ENCODE measurements around the gene HDAC11.
A peak's percentile ranks its signal among the peaks of the same experiment; 100 is the strongest.
"Not testable (repeated sequence)": the region's sequence is repeated elsewhere in the genome, so short reads cannot be mapped to it uniquely, and the experiment has no call there.

The HDAC11 gene

GRCh38 chr3:13479582-13480339 is at the start of gene HDAC11:
Gene HDAC11 (plus strand): TSS chr3:13480306. CDS start chr3:13480348, 42 bp downstream.
- peak; percentile 20 for DNase-seq

DNA sequence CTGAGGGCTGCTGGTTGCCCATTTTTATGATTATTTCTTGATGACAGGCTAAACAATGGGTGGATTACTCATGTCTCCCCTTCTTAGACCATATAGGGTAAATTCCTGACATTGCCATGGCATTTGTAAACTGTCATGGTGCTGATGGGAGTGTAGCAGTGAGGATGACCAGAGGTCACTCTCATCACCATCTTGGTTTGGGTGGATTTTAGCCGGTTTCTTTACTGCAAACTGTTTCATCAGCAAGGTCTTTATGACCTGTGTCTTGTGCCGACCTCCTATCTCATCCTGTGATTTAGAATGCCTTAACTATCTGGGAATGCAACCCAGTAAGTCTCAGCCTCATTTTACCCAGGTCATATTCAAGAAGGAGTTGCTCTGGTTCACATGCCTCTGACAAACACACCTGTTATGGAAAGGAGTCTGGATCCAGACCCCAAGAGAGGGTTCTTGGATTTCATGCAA is 49.7 kb upstream of the HDAC11 start:
- DNase-seq, result not testable (repeated sequence)

GRCh38 chr3:13432093-13432492 is 48.0 kb upstream of the HDAC11 start:
- no peak for DNase-seq

DNA sequence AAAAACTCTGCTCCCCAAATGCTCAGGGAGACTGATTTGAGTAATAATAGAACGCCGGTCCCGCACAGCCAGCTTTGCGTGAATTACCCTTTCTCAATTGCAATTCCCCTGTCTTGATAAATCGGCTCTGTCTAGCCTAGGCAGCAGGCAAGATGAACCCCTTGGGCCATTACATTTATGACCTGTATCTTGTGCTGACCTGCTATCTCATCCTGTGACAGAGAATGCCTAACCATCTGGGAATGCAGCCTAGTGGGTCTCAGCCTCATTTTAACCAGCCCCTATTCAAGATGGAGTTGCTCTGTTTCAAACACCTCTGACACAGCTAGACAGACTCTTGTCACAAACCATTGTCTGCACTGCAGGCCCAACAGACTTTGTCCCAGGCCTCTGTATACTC is 46.2 kb upstream of the HDAC11 start:
- no peak for DNase-seq

DNA sequence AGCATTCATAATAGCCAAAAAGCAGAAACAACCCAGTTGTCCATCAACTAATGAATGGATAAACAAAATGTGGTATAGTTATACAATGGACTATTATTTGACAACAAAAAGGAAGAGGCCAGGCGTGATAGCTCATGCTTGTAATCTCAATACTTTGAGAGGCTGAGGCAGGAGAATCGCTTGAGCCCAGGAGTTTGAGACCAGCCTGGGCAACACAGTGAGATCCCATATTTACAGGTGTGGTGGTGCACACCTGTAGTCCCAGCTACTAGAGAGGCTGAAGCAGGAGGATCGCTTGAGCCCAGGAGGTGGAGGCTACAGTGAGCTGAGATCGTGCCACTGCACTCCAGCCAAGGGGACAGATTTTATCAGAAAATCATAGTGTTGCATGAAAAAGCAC is 43.9 kb upstream of the HDAC11 start:
- not testable (repeated sequence) for DNase-seq

DNA sequence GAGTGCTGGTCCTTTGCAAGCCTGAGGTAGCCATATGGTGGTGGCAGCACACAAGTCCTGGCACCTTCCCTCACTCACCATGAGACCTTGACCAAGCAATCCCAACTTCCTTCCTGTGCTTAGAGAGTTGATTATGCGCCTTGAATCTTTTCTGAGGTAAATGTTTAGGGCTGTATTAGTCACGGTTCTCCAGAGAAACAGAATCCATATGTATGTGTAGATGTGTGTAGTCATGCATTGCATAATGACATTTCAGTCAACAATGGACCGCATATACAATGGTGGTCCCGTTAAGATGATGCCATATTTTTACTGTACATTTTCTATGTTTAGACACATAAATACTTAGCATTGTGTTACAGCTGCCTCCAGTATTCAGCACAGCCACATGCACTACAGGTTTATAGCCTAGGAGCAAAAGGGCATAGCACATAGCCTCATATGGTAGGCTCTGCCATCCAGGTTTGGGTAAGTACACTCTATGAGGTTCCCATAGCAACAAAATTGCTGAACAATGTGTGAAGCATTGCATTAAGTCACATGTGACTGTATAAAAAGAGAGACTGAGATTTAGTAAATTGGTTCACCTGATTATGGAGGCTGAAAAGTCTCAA is 39.8 kb upstream of the HDAC11 start:
- no peak for DNase-seq

- not testable (repeated sequence) for DNase-seq
Observed at GRCh38 chr3:13442882-13443281, 37.2 kb upstream of the HDAC11 start.

DNA sequence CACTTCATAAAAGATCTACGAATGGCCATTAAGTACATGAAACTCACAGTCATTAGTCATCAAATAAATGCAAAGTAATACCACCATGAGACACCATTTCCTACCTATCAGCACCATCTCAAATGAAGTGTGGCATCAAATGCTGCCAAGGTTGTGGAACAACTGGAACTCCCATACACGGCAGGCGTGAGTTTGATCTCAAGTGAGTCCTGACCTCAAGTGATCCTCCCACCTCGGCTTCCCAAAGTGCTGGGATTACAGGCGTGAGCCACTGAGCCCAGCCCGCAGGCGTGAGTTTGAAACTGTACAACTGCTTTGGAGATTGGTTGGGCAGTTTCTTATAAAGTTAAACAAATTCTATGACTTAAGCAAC is 28.8 kb upstream of the HDAC11 start:
- no peak for DNase-seq

DNA sequence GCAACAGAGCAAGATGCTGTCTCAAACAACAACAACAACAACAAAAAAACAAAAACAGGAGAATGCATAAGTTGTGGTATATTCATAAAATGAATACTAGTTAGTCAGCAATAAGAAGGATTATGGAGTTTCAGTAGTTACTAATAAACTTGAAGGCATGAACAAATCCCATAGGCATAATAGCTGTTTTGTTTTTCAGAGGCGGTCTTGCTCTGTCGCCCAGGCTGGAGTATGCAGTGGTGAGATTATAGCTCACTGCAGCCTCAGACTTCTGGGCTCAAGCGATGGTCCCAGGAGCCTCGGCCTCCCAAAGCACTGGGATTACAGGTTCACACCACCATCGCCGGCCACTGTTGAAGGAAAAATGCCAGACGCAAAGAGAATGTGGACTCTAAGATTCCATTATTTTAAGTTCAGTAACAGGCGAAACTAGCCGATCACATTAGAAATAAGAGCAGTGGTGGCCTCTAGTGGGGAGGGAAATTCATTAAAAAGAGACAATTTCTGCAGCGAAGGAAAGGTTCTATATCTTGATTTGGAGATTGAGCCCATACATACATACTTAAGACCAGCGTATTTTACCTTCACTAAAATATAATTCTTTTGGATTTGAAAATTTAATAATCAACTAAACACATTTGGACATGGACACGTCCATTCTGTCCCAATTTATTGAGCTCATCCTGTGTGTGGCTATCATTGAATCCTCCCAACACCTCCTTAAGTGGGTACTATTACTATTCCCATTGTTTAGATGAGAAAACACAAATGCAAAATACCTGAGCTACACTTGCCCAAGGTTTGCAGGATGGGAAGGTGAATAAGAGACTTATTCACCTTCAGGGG is 27.4 kb upstream of the HDAC11 start:
- no peak for DNase-seq

DNA sequence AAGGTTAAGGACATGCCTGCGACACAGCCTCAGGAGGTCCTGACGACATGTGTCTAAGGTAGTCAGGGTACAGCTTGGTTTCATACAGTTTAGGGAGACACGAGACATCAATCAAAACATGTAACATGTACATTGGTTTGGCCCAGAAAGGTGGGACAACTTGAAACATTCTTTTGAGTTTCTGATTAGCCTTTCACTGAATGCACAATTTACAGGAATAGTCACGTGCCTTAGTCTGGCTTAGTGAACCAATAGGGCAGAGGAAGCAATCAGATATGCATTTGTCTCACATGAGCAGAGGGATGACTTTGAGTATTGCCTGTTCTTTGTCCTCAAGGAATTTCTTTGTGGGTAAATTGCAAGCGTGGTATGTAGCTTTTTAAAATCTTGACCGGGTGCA is 24.5 kb upstream of the HDAC11 start:
- DNase-seq, result no peak

DNA sequence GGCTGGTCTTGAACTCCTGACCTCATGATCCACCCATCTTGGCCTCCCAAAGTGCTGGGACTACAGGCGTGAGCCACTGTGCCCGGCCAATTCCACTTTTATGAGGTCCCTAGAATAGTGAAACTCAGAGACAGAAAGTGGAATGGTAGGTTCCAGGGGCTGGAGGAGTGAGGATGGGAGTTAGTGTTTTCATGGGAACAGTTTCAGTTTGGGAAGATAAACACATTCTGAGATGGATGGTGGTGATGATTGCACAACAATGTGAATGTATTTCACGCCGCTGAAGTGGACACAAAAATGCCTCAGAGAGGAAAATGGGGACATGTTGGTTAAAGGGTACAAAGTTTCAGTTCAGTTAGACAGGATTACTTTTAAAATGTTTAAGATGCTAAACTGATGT is 22.5 kb upstream of the HDAC11 start:
- DNase-seq, result no peak

DNA sequence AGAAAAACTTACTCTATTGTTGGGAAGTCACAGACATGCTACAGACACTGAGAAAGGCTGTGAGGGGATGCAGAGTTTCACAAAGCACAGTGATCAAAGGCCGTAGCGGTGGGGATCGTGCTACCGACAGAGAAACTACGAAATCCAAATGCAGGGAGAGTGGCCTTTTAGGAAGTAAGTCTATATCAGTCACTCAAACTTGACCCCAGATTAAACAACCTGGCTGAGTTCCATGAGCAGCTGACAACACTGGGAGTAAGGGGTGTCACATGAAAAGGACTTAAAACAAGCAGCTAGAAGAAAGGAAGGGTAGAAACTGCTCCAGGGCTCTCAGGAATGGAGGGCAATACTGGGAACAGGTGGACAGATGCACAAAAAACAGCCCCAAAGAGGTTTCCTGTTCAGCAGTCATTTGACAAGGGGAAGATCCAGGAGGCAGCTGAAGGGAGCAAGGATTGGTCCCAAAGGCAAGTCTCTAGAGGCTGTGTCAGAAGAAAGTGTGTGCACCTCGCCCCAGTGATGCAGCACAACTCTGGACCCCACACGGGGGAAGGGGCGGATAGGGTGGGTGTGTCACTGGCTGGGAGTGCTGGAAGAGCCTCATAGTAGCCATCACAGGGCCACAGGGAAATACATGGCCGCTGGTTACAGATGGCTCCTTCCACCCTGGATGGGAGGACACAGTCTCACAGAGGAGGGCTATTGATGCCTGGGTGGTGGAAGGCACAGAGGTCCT is 20.3 kb upstream of the HDAC11 start:
- DNase-seq, result no peak

DNA sequence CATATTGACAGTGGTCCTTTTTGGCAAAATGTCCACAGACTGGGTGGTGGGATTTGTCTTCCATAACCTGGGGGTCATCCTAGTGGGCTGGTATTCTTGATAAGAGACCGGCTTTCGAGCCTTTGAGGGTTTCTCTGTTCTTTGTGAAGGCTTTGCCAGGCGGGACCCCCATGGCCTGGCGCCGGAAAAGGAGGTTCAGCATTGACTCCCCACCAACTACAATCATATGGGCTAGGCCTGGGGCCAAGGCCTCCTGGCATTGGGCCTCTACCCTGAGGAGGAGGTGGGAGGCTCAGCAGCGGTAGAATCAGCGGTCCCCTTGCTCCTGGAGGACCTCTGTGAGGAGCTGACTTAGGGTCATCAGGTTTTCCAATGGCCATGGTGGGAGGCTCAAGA is 19.8 kb upstream of the HDAC11 start:
- no peak for DNase-seq

GRCh38 chr3:13461169-13462124 is 18.7 kb upstream of the HDAC11 start:
- DNase-seq, result no peak

- no peak for DNase-seq
Observed at GRCh38 chr3:13462125-13462629, 17.9 kb upstream of the HDAC11 start.

DNA sequence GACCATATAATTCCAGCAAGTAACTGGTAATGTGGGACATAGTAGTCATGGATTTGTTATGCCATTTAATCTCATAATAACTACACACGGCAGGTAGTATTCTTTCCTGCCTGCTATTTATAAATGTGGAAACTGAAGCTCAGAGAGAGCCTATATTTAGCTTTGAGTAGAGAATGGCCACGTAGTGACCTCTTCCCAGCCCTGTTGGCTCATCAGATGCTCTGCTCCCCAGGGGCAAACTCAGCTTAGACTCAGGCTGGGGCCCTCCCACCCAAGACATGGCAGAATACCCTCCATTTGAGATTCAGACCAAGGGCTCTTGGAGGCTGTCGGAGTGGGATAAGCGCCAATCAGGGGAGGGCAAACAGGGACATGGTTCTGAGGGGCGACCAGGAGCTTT is 17.3 kb upstream of the HDAC11 start:
- no peak for DNase-seq

GRCh38 chr3:13463618-13464400 is 16.3 kb upstream of the HDAC11 start:
- DNase-seq, result no peak

- no peak for DNase-seq
Observed at GRCh38 chr3:13465236-13465873, 14.8 kb upstream of the HDAC11 start.

DNA sequence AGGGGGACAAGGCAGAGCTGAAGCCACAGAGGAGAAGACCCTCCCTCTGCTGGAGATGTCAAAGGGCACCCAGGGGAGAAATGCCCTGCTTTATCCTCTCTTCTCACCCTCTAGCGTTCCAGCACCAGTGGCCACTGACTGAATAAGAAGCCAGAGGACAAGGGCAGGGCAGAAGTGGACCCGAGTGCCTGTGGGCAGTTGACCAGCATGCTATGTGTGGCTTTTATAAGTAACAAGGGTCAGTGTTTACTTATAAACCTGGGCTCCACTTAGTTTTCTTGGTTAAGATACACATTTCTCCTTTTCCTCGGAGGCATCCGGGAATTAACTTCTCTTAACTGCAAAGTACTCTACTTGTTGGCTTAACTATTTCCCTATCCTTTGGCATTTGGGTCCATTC is 13.3 kb upstream of the HDAC11 start:
- no peak for DNase-seq

GRCh38 chr3:13470894-13471574 is 9.1 kb upstream of the HDAC11 start:
- DNase-seq, result no peak

Data from NCI-H1417 treated with DMSO at 0.1 percent for 48 hours (cell line).